NCI-H2029 treated with DMSO at 0.1 percent for 48 hours (cell line): ENCODE results near the gene TNRC6C.
"Not testable (repeated sequence)": the region's sequence is repeated elsewhere in the genome, so short reads cannot be mapped to it uniquely, and the experiment has no call there.

Source experiments
- DNase-seq: peaks from one replicate; lab custom pipeline; 2025; lab: John Stamatoyannopoulos, UW

Gene TNRC6C

DNA sequence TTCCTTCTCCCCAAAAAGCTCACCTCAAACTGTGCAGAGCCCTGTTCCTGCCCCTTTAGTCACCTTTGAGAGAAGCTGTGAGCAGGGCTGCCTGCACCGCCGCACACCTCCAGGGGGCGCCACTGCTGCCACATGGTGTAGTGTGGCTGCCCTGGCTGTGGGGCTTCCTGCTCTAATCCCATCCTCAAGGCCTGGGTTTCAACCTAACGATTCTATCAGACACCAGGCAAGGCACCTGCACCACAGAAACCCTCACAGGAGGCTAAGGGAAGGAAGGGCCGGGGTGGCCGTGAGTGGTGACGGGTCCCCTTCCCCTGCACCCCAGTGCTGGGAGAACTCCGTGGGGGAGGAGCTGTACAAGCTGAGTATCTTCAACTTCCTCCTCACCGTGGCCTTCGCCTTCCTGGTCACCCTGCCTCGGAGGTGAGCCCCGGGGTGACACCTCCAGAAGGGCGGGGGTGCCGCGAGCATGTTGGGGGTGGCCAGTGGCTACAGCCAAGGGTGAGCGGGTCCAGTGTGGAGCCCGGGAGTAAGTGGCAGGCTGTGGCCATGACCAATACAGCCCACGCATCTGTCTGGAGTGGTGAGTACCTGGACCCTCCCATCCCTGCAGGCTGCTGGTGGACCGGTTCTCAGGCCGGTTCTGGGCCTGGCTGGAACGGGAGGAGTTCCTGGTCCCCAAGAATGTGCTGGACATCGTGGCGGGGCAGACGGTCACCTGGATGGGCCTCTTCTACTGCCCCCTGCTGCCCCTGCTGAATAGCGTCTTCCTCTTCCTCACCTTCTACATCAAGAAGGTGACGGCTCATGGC, 179.1 kb downstream of the TNRC6C start:
- no peak for DNase-seq

GRCh38 chr17:78138204-78139060, 179.9 kb downstream of the TNRC6C start:
- no peak for DNase-seq

DNA sequence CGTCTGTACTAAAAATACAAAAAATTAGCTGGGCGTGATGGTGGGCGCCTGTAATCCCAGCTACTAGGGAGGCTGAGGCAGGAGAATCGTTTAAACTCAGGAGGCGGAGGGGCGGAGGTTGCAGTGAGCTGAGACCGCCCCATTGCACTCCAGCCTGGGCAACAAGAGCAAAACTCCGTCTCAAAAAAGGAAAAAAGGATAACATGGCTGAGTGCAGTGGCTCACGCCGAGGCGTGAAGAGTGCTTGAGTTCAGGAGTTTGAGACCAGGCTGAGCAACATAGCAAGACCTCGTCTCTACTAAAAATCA, 181.3 kb downstream of the TNRC6C start:
- DNase-seq: not testable (repeated sequence)

DNA sequence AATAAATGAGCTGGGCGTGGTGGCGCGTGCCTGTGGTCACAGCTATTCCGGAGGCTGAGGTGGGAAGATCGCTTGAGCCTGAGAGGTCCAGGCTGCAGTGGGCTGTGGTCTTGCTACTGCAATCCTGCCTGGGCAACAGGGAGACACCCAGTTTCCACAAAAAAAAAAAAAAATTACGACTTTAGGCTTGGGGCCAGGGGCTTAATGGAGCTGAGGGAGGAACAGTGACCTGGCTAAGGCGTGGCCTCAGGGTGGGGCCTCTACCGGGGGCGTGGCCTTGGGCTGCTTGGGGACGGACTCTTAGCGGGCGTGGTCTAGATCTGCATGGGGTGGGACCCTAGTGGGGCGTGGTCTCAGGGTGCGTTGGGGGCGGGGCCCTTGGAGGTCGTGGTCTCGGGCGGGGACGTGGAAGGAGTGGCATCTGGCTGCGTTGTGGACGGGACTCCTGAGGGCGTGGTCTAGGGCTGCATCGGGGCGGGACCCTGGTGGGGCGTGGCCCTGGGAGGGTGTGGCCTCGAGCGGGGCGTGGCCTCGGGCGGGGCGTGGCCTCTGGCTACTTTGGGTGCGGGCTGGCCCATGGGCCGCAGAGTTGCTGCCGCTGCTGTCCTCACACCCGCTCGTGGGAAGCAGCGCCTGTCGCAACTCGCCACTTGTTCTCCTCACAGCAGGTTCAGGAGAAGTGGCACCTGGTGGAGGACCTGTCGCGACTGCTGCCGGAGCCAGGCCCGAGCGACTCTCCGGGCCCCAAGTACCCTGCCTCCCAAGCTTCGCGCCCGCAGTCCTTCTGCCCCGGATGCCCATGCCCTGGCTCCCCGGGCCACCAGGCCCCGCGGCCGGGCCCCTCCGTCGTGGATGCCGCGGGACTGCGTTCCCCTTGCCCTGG, 181.9 kb downstream of the TNRC6C start:
- DNase-seq: peak; percentile 61

DNA sequence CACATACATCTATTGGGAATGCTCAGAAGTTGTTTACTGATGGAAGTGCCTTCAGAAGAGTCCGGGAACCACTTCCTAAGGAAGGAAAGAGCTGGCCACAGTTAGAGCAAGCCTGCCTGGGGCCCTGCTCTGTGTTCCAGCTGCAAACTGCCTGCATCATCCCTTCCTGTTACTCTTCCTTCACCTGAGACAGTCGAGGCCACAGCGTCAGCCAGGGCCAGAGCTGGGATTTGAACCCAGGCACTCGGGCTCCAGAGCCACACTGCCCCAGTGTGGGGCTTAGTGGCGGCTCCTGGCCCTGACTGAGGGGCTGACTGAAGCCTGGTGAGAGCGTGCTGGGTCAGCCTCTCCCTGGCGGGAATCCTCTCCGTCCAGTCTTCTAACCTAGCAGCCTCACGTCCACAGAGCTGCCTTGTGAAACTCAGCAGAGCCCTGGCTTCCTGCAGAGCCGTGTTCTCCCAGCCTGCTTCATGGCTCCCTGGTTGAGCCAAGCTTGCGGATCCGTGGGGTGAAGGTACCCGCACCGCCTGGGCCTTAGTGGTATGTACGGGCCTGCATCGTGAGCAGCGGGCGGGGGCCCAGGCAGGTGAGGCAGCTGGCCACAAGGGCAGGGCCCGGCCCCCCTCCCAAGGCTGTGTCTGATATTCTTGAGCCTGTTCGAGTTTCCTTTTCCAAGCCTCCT, 183.1 kb downstream of the TNRC6C start:
- DNase-seq: no peak

DNA sequence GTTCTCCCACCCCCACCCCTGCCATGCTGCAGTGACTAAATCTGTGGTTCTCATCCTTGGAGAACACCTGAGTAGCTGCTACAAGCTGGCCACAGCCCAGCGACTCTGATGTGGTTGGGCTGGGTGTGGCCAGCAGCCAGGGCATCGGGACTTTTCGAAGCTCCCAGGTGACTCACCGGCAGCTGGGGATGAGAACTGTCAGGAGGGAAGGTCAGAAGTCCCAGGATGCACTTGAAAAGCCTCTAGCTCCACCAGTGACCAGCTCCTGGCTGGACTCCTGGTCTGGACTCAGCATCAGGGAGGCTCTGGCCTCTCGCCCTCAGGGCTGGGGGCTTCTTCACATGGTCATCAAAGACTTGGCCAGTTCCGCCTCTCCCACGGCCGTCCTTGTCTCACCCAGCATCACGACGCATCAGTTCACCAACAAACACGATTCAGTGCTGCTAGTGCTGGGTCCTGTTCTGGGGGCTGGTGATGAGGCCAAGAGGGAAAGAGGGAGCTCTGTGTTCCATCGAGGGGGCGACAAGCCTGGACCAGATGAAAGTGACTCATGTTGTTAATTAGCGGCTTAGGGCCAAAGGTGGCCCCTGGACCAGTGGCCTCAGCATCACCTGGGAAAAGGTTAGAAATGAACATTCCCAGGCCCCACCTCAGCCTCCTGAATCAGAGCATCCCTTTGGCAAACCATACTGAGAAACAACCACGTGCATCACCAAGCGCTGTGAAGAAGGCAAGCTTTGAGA, 183.8 kb downstream of the TNRC6C start:
- DNase-seq: no peak

- no peak for DNase-seq
These were observed 185.0 kb downstream of the TNRC6C start for GRCh38 chr17:78143214-78144146.

DNA sequence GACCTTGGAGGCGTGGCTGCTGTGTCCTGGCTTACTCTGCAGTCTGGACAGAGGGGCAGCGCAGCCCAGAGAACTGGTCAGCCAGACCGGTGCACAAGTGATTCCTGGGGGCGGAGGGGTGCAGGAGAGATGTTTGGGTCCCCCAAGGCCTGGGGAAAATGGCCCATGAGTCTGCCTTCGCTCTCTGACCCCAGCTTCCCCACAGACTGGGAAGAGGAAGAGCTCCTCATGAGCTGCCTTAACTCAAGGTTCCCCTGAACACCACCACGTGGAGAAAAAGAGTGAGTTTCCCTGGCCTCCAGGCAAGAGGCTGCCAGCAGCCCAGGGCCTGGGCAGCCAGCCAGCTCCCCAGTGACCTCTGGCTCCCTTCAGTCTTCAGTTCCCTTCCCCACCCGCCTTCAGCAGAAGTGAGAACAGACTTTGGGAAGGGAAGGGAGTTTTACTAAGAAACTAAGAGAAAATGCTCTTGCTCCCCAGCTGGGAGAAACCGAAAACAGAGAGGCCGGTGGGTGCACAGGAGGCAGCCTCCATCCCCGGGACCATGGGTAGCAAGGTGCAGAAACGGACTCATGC, 185.7 kb downstream of the TNRC6C start:
- DNase-seq: no peak

DNA sequence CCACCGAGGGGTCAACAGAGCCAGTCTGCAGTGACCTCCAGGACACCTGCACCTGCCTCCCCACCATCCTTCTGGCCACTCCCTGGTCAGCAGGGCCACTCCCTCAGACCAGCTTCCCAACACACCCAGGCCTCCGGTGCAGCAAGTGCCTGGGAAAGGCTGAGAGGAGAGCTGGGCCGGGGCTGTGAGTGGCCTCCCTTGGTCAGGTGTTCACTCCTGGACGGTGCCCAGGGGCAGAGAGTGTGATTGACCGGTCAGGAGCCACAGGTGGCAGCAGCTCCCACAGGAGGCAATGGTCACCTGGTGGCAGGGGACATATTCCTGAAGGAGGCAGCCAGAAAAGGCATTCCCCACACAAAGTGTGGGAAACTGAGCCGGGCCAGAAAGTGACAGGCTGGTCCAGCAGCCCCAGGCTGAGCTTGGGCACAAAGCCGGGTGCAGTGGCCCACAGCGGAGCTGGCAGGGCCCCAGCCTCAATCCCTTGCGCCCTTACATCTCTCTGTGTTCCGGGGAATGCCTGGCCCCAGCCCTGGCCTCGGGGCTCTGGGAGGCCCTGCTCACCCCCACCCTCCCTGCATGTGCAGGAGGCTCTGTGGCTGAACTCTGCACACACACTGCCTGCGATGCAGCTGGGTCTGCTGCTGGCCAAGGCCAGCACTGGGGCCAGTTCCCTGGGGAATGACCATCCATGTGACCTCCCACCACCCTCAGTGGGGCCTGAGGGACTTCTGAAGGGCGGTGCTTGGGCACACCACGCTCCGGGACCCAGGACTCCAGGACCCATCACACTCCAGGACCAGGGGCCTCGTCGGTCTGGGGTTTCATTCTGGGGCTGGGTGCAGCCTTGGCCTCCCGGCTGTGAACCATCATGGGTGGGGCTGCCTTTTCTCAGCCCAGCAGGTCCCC, 186.5 kb downstream of the TNRC6C start:
- no peak for DNase-seq

DNA sequence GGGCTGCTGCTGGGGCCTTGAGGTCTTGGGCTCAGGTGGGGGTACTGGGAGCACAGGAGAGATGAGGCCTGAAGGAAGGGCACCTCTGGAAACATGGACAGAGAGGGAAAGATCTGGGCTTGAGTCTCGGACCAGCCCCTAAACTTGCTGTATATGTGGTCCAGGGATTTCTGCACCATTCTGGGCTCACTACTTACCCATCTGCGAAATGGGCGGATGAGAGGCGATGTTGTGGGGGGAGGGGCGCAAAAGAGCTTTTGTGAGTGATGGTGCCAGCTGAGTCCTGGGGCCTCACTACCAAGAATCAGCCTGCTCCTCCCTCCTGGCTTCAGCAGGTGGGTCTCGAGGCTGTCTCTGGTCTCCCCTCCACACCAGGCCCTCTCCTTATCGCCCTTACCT, 188.0 kb downstream of the TNRC6C start:
- no peak for DNase-seq

DNA sequence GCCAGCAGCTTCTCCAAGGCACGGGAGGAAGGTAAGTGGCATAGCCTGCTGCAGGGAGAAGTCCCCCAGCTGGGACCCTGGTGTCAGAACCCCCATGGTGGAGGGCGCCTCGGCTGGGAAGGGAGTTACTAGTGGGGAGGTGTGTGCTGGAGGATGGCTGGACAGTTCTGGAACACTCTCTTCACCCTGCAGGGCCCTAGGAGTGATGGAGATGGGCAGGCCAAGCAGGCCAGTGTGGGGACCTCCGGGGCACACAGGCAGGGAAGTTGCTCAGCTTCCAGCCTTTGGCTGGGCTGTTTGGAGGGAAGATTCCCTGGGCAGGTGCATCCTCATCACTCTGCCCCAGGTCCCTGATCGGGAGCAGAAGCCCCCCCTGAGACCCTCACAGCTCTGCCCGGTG, 188.4 kb downstream of the TNRC6C start:
- no peak for DNase-seq

- DNase-seq: no peak
These were observed 189.0 kb downstream of the TNRC6C start for GRCh38 chr17:78147315-78147998.

- no peak for DNase-seq
These were observed 189.9 kb downstream of the TNRC6C start for GRCh38 chr17:78148286-78149016.

GRCh38 chr17:78151514-78152008, 193.1 kb downstream of the TNRC6C start:
- DNase-seq: no peak

DNA sequence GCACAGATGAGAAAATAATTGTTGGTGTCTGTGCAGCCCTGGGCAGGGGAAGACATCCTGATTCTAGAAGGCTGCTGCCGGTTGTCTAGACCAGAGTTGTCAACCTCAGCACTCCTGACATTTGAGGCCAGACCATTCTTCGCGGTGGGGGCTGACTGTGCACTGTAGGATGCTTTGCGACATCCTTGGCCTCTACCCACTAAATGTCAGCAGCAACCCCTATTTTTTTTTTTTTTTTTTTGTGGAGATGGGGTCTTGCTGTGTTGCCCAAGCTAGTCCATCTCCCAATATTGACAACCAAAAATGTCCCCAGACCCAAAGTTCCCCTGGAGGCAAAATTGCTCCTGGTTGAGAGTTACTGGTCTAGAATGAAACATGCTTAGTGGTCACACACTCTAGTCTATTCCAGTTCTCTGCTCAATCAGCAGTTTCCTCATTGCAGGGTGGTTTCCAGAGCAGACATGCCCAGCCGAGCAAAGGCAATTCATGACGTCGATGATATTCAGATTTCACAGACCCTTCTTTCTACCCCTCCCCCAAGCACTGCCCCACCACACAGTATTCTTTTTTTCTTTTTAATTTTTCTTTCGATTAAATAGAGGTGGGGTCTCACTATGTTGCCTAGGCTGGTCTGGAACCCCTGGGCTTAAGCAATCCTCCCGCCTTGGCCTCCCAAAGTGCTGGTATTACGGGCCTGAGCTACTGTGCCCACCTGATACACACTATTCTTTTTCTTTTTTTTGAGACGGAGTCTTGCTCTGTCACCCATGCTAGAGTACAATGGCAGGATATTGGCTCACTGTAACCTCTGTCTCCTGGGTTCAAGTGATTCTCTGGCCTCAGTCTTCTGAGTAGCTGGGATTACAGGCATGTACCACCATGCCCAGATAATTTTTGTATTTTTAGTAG, 196.7 kb downstream of the TNRC6C start:
- no peak for DNase-seq
